GM13977 (cell line): Measurements from ENCODE around the gene C6orf132.

ENCODE experiments used
- DNase-seq: peaks from one replicate; pipeline ENCODE4 v3.0.0; 2012; ENCODE audit warnings: low spot score
- in situ Hi-C: fragments of 300-500 bp; cut with MboI; formaldehyde crosslinking; loops from one replicate; pipeline ENCODE4 v1.12.0; 2022; ENCODE audit warnings: low sequenced_read_pairs, low pct_unique_long_range_greater_than_20kb, mixed read lengths, inconsistent platforms; ENCODE audit not compliant: unreplicated experiment
- TF ChIP-seq, protein P1 (sequence below): IDR thresholded peaks from 2 replicates; pipeline ENCODE4 v1.5.1; 2012; ENCODE audit warnings: mild to moderate bottlenecking, control low read depth; ENCODE audit not compliant: insufficient read depth; ENCODE audit errors: extremely low read depth, missing control alignments

The C6orf132 gene

DNA sequence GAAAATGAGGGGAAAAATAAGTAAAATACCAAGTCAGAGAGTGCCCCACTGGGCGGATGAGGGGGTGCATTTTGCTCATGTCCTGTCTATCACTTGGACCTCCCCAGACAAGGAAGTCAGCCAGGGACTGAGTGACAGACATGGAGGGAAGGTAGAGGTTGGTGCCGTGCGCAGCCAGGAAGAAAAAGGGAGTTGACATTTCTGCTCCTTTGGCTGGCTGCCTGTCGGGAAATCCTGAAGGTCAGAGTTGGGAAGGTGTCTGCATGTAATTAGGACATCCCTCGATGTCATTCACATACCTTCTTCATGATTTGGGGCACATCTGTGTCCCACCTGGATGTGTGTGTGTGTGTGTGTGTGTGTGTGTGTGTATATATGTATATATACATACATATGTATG, 39.7 kb upstream of the C6orf132 start:
- in situ Hi-C loops: no loop called here
- TF ChIP-seq, protein P1, sequence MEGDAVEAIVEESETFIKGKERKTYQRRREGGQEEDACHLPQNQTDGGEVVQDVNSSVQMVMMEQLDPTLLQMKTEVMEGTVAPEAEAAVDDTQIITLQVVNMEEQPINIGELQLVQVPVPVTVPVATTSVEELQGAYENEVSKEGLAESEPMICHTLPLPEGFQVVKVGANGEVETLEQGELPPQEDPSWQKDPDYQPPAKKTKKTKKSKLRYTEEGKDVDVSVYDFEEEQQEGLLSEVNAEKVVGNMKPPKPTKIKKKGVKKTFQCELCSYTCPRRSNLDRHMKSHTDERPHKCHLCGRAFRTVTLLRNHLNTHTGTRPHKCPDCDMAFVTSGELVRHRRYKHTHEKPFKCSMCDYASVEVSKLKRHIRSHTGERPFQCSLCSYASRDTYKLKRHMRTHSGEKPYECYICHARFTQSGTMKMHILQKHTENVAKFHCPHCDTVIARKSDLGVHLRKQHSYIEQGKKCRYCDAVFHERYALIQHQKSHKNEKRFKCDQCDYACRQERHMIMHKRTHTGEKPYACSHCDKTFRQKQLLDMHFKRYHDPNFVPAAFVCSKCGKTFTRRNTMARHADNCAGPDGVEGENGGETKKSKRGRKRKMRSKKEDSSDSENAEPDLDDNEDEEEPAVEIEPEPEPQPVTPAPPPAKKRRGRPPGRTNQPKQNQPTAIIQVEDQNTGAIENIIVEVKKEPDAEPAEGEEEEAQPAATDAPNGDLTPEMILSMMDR: no peak
- DNase-seq: no peak

DNA sequence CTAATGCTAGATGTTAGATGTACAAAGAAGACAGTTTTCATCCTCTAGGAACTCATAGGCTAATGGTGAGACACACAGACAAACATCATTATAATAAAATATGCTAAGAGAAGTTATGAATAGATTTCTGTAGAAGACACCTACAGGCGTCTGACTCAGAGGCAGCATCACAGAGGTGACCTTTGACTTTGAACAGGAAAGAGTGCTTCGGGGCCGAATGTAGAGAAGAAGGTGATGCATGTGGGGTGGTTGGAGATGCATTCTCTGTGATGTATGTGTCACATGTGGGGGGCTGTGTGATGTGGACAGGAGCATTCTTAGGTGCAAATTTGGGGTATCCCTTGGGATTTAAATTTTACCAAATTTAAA, 37.5 kb upstream of the C6orf132 start:
- in situ Hi-C loops: no loop called here
- TF ChIP-seq, protein P1: no peak
- DNase-seq: no peak

DNA sequence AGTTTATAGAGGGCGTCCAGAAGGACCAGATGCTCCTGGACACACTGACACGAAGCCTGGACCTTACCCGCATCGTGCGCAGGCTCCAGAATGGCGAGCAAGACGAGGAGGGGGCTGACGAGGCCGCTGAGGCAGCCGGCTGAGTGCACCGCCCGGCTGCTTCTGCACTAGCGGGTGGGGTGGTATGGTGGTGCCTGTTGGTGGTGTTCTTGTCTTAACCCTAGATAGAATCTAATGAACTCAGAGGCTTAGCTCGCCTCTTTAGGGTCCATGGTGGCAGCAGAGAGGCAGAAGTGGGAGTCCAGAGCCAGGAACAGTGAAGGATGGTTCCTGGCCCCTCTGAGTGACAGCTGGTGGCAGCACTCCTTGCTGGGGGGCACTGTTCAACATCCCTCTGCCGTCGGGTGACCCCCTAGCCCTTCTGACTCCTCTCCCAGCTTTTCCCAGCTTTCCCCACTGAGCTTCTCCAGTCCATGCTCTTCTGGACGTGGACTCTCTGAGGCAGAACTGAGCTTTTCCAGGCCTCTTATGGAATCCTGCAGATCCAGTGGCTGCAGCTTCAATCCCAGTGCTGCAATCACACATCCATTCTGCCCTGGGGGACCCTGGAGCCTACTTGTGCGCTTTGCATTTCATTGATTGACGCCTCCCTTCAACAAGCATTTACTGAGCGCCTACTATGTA, 37.0 kb upstream of the C6orf132 start:
- TF ChIP-seq, protein P1: no peak
- DNase-seq: no peak
- in situ Hi-C loops: no loop called here

DNA sequence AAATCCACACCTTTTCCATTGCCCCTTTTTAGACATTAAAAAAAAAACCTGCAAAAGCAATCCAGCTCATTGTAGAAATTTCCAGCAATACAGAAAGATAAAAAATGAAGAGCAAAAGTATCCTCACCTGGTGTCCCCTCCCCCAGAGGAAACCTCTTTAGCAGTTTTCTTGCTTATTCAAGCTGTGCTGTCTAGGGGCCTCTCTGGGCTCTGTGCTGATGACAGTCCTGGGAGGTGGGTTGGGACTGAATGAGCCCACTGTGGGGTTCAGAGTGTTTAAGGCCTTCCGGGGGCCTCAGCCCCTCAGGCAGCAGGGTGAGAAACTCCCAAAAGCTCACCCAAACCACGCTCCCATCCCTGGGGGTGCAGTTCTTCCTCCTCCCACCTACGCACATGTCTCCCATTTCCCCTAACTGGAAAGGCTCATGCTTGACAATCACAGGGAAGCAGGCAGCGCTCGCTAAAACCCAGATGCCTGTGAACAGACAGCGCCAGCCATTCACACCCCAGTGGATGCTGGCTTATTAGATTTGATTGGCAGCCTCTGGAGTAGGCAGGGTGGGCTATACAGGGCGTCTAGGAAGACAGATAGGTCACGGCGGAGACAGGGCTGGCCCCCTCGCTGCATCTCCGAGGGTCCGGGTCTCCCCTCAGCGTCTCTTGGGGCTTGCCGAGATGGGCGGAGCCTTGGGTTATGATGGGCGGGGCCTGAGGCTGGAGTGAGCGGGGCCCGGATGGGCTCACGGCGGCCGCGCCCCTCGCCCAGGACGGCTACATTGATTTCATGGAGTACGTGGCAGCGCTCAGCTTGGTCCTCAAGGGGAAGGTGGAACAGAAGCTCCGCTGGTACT, 35.3 kb upstream of the C6orf132 start:
- in situ Hi-C loops: no loop called here
- DNase-seq: no peak
- TF ChIP-seq, protein P1: no peak

DNA sequence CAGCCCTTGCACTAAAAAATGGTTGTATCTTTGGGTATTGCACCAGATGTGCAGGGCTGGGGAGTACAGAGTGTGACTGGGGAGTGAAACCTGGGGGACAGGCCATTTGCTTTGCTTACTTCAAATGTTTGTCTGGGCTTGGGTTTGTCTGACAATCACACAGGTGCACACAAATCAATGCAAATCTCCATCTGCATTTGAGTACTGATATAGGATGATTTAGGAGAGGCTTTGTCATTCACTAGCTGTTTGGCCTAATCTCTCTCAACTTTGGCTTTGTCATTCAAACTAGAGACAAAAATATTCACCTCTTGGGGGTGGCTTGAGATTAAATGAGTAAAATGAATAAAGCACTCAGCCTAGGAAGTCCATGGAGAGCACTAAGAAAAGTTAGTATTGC, 34.6 kb upstream of the C6orf132 start:
- TF ChIP-seq, protein P1: no peak
- in situ Hi-C loops: no loop called here
- DNase-seq: no peak

DNA sequence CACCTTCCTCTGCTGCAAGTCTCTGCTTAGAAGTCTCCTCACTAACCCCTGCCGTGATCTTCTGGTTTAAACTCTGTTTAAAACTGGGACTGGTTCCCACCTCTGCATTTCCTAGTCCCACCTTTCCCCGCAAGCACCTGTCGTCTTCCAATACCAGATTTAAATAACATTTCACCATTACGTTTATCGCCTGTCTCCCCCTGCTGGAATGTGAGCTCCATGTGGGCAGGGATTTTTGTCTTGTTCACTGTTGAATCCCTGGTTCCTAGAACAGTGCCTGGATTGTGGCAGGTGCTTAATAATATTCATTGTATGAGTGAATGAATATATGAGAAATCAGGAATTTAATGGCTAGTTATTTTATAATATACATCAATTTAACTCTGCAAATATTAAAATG, 33.4 kb upstream of the C6orf132 start:
- DNase-seq: no peak
- in situ Hi-C loops: no loop called here
- TF ChIP-seq, protein P1: peak; percentile 2
